Upper lobe of right lung (tissue), 1 donor: ENCODE results near the gene STARD7. TPM values are rescaled to one million over a fixed set of nuclear protein-coding genes. Genes with fewer than 3 reads are reported as not detected.

Source experiments
- ATAC-seq: fragments of 200-7000 bp; cut with Tn5 transposase; one replicate; pipeline ENCODE4 v1.9.1; 2020; ENCODE audit warnings: mild to moderate bottlenecking, moderate library complexity
- DNase-seq: peaks from one replicate; pipeline ENCODE4 v3.0.0-alpha.2; 2020
- H3K27ac ChIP-seq: fragments of 200-600 bp; one replicate; pipeline ENCODE4 v1.8.0; 2022
- H3K27me3 ChIP-seq: fragments of 200-600 bp; one replicate; pipeline ENCODE4 v1.8.0; 2022; ENCODE audit warnings: mild to moderate bottlenecking
- H3K36me3 ChIP-seq: fragments of 200-600 bp; one replicate; pipeline ENCODE4 v1.8.0; 2022
- H3K4me1 ChIP-seq: fragments of 200-600 bp; one replicate; pipeline ENCODE4 v1.8.0; 2022
- H3K4me3 ChIP-seq: fragments of 200-600 bp; one replicate; pipeline ENCODE4 v1.8.0; 2022; ENCODE audit warnings: mild to moderate bottlenecking
- H3K9me3 ChIP-seq: fragments of 200-600 bp; one replicate; pipeline ENCODE4 v1.8.0; 2022
- intact Hi-C: fragments of 100-400 bp; cut with DNase I; formaldehyde crosslinking; loops from one replicate; pipeline ENCODE4 v1.11.0; 2022
- total RNA-seq: library from RNA; stranded (reverse); fragmentation: NEBNext Ultra II Directional; extraction: Animal tissue kit (Norgen Biotek cat#: 25700); gene quantifications from one replicate; pipeline ENCODE4 v1.2.1, GENCODE V29; 2021
- TF ChIP-seq, protein P1 (sequence below): fragments of 200-600 bp; IDR thresholded peaks from one replicate; pipeline ENCODE4 v1.8.0; 2022; ENCODE audit warnings: antibody characterized with exemption
- donor health status: DM: no; HTN: yes; CAD: no; lungs with severe emphysema.

STARD7 gene
- total RNA-seq, 1 donor from 2014 or later, result 156 TPM

DNA sequence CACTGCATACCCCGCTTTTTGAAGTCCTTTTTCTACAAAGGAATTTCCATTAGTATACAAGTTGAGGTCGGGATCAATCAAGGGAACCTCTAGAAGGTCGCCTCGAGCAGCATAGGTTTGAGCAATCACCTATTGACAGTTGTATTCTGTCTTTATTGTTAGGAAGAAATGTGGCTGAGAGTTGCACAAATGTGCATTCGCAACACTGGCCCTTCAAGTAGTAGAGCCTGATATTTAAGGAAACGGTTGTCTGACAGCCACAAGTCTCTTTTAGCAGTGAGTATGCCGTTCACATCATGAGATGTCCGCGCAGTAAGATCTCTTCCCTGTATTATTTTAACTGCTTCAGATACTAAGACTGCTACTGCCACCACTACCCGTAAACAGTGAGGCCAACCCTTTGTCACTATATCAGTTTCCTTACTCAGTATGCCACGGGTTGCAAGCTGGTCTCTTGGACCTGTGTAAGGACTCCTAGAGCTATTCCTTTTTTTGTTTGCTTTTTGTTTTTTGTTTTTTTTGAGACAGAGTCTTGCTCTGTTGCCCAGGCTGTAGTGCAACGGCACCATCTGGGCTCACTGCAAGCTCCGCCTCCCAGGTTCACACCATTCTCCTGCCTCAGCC lies 10.0 kb upstream of the STARD7 start:
- Histone ChIP-seq H3K4me3 (no peak overlapping the region), H3K27ac (no peak overlapping the region), H3K4me1 (no peaks in the 10 kb centered on the region), H3K9me3 (no peaks in the 10 kb centered on the region), H3K36me3 (no peaks in the 10 kb centered on the region), H3K27me3 (no peaks in the 10 kb centered on the region)
- intact Hi-C loops, result no loop called here
- TF ChIP-seq, protein P1, sequence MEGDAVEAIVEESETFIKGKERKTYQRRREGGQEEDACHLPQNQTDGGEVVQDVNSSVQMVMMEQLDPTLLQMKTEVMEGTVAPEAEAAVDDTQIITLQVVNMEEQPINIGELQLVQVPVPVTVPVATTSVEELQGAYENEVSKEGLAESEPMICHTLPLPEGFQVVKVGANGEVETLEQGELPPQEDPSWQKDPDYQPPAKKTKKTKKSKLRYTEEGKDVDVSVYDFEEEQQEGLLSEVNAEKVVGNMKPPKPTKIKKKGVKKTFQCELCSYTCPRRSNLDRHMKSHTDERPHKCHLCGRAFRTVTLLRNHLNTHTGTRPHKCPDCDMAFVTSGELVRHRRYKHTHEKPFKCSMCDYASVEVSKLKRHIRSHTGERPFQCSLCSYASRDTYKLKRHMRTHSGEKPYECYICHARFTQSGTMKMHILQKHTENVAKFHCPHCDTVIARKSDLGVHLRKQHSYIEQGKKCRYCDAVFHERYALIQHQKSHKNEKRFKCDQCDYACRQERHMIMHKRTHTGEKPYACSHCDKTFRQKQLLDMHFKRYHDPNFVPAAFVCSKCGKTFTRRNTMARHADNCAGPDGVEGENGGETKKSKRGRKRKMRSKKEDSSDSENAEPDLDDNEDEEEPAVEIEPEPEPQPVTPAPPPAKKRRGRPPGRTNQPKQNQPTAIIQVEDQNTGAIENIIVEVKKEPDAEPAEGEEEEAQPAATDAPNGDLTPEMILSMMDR, result no peak
- DNase-seq (no peak), ATAC-seq (no peak)

GRCh38 chr2:96214554-96214953 lies 5.9 kb upstream of the STARD7 start:
- no peaks in the 10 kb centered on the region for H3K36me3 ChIP-seq
- ATAC-seq, result no peak
- intact Hi-C loops, result no loop called here
- no peak for DNase-seq
- no peaks in the 10 kb centered on the region for H3K27me3 ChIP-seq
- H3K4me1 ChIP-seq, result peaks cover 10% of the 10 kb centered on the region
- TF ChIP-seq, protein P1, result no peak
- H3K27ac ChIP-seq, result no peak overlapping the region
- no peaks in the 10 kb centered on the region for H3K9me3 ChIP-seq
- no peak overlapping the region for H3K4me3 ChIP-seq

DNA sequence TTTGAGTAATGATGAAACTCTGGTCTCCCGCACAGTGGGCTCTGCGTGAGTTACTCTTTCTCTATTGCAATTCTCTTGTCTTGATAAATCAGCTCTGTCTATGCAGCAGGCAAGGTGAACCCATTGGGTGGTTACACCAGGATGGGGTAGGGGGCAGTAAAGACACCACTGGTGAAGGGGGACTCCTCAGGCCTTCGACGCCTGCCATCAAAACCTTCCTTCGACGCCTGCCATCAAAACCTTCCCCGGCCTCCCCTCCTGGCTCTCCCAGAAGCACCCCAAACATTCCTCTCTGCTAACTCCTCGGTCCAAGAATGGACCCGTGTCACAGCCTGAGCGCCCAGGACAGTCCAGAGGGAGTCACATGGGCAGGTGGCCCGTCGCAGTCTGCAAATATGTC lies 4.8 kb upstream of the STARD7 start:
- no peak for ATAC-seq
- TF ChIP-seq, protein P1, result no peak
- no peak for DNase-seq
- Histone ChIP-seq H3K27ac (no peak overlapping the region), H3K4me3 (no peak overlapping the region), H3K9me3 (no peaks in the 10 kb centered on the region), H3K27me3 (no peaks in the 10 kb centered on the region), H3K36me3 (no peaks in the 10 kb centered on the region), H3K4me1 (peaks cover 14% of the 10 kb centered on the region)
- intact Hi-C loops, result no loop called here

GRCh38 chr2:96212339-96212738 lies 3.7 kb upstream of the STARD7 start:
- Histone ChIP-seq H3K4me1 (peaks cover 15% of the 10 kb centered on the region), H3K27me3 (no peaks in the 10 kb centered on the region), H3K4me3 (no peak overlapping the region), H3K27ac (no peak overlapping the region), H3K9me3 (no peaks in the 10 kb centered on the region), H3K36me3 (no peaks in the 10 kb centered on the region)
- TF ChIP-seq, protein P1, result no peak
- ATAC-seq (no peak), DNase-seq (no peak)
- intact Hi-C loops, result no loop called here

GRCh38 chr2:96209729-96210085 lies 1.1 kb upstream of the STARD7 start:
- H3K9me3 ChIP-seq, result no peaks in the 10 kb centered on the region
- H3K27ac ChIP-seq, result peak overlapping the region; percentile 96
- intact Hi-C loops, result no loop called here
- TF ChIP-seq, protein P1, result no peak
- H3K27me3 ChIP-seq, result no peaks in the 10 kb centered on the region
- peaks cover 39% of the 10 kb centered on the region for H3K4me1 ChIP-seq
- ATAC-seq, result no peak
- H3K4me3 ChIP-seq, result peak overlapping the region; percentile 84
- no peak for DNase-seq
- H3K36me3 ChIP-seq, result no peaks in the 10 kb centered on the region
